ENCODE results near the gene TBX20. TPM values are rescaled to one million over a fixed set of nuclear protein-coding genes. Genes with fewer than 3 reads are reported as not detected.
"Not testable (repeated sequence)": the region's sequence is repeated elsewhere in the genome, so short reads cannot be mapped to it uniquely, and the experiment has no call there.

TBX20 gene
- total RNA-seq, 1 donor: not detected

- not testable (repeated sequence) for DNase-seq (ENCODE audit: insufficient read length, low spot score, missing footprints); H2AFZ ChIP-seq (ENCODE audit: low read length); H3K4me3 ChIP-seq (ENCODE audit: insufficient read depth, low read length); H3K36me3 ChIP-seq (ENCODE audit: insufficient read depth, low read length); H3K27me3 ChIP-seq (ENCODE audit: insufficient read depth, low read length); H3K9me3 ChIP-seq (ENCODE audit: low read depth, low read length); H3K79me2 ChIP-seq (ENCODE audit: insufficient read depth, low read length); H3K4me1 ChIP-seq (ENCODE audit: insufficient read depth, low read length); H3K4me2 ChIP-seq (ENCODE audit: insufficient read depth, low read length); H3K27ac ChIP-seq (ENCODE audit: low read depth, low read length); H4K20me1 ChIP-seq (ENCODE audit: insufficient read depth, low read length)
Observed at GRCh38 chr7:35227438-35227837, 26.5 kb downstream of the TBX20 start.

DNA sequence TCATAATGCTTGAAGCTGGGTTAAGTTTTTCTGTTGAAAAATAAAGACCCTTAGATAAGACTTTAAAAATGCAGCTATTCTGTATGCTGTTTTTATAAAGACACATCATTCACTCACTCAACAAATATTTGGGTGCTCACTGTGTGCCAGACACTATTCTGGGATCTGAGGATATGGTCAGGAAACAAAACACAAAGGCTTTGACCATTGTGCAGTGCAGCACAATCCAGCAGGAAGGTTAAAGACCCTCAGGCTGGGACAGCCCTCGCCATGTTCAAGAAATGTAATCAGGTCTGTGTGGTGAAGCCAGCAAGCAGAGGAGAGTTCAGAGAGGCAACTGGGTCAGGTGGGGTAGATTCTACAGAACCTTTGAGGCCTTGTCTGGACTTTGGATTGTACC lies 31.5 kb downstream of the TBX20 start:
- not testable (repeated sequence) for H3K36me3 ChIP-seq (ENCODE audit: insufficient read depth, low read length); DNase-seq (ENCODE audit: insufficient read length, low spot score, missing footprints); H3K27me3 ChIP-seq (ENCODE audit: insufficient read depth, low read length); H4K20me1 ChIP-seq (ENCODE audit: insufficient read depth, low read length); H3K9me3 ChIP-seq (ENCODE audit: low read depth, low read length); H3K4me2 ChIP-seq (ENCODE audit: insufficient read depth, low read length); H2AFZ ChIP-seq (ENCODE audit: low read length); H3K4me3 ChIP-seq (ENCODE audit: insufficient read depth, low read length); H3K27ac ChIP-seq (ENCODE audit: low read depth, low read length); H3K79me2 ChIP-seq (ENCODE audit: insufficient read depth, low read length); H3K4me1 ChIP-seq (ENCODE audit: insufficient read depth, low read length)

DNA sequence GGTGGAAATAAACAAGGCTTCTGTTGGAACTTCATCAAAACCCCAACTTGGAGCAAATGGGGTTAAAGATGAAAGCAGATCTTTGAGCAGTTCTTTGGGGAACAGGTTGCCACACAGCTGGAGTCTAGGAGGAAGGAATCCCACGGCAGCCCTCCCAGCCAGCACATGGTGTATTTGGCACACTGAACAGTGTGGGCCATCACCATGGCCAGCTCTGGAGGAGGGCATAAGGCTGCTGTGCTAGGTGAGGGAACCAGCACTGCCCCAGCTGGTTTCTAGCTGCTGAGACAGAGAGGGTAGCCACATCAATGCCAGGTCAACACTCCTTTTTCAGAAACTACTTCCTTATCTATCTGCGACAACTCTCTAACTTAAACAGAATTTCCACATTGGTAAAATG lies 33.7 kb downstream of the TBX20 start:
- H3K4me1 ChIP-seq (ENCODE audit: insufficient read depth, low read length); H3K36me3 ChIP-seq (ENCODE audit: insufficient read depth, low read length); H2AFZ ChIP-seq (ENCODE audit: low read length); H3K27ac ChIP-seq (ENCODE audit: low read depth, low read length); DNase-seq (ENCODE audit: insufficient read length, low spot score, missing footprints); H3K9me3 ChIP-seq (ENCODE audit: low read depth, low read length); H3K4me3 ChIP-seq (ENCODE audit: insufficient read depth, low read length); H3K79me2 ChIP-seq (ENCODE audit: insufficient read depth, low read length); H4K20me1 ChIP-seq (ENCODE audit: insufficient read depth, low read length); H3K4me2 ChIP-seq (ENCODE audit: insufficient read depth, low read length); H3K27me3 ChIP-seq (ENCODE audit: insufficient read depth, low read length): not testable (repeated sequence)

GRCh38 chr7:35216033-35216432 lies 37.9 kb downstream of the TBX20 start:
- H3K27me3 ChIP-seq (ENCODE audit: insufficient read depth, low read length); H3K9me3 ChIP-seq (ENCODE audit: low read depth, low read length); H3K4me2 ChIP-seq (ENCODE audit: insufficient read depth, low read length); DNase-seq (ENCODE audit: insufficient read length, low spot score, missing footprints); H3K4me3 ChIP-seq (ENCODE audit: insufficient read depth, low read length); H2AFZ ChIP-seq (ENCODE audit: low read length); H3K36me3 ChIP-seq (ENCODE audit: insufficient read depth, low read length); H4K20me1 ChIP-seq (ENCODE audit: insufficient read depth, low read length); H3K27ac ChIP-seq (ENCODE audit: low read depth, low read length); H3K79me2 ChIP-seq (ENCODE audit: insufficient read depth, low read length); H3K4me1 ChIP-seq (ENCODE audit: insufficient read depth, low read length): not testable (repeated sequence)

GRCh38 chr7:35215063-35215462 lies 38.8 kb downstream of the TBX20 start:
- not testable (repeated sequence) for H3K27me3 ChIP-seq (ENCODE audit: insufficient read depth, low read length); H3K9me3 ChIP-seq (ENCODE audit: low read depth, low read length); DNase-seq (ENCODE audit: insufficient read length, low spot score, missing footprints); H3K4me2 ChIP-seq (ENCODE audit: insufficient read depth, low read length); H3K36me3 ChIP-seq (ENCODE audit: insufficient read depth, low read length); H2AFZ ChIP-seq (ENCODE audit: low read length); H3K79me2 ChIP-seq (ENCODE audit: insufficient read depth, low read length); H3K27ac ChIP-seq (ENCODE audit: low read depth, low read length); H4K20me1 ChIP-seq (ENCODE audit: insufficient read depth, low read length); H3K4me3 ChIP-seq (ENCODE audit: insufficient read depth, low read length); H3K4me1 ChIP-seq (ENCODE audit: insufficient read depth, low read length)

GRCh38 chr7:35206924-35207323 lies 47.0 kb downstream of the TBX20 start:
- DNase-seq (ENCODE audit: insufficient read length, low spot score, missing footprints); H2AFZ ChIP-seq (ENCODE audit: low read length); H3K4me3 ChIP-seq (ENCODE audit: insufficient read depth, low read length); H4K20me1 ChIP-seq (ENCODE audit: insufficient read depth, low read length); H3K27ac ChIP-seq (ENCODE audit: low read depth, low read length); H3K79me2 ChIP-seq (ENCODE audit: insufficient read depth, low read length); H3K36me3 ChIP-seq (ENCODE audit: insufficient read depth, low read length); H3K4me2 ChIP-seq (ENCODE audit: insufficient read depth, low read length); H3K9me3 ChIP-seq (ENCODE audit: low read depth, low read length); H3K27me3 ChIP-seq (ENCODE audit: insufficient read depth, low read length); H3K4me1 ChIP-seq (ENCODE audit: insufficient read depth, low read length): not testable (repeated sequence)

GRCh38 chr7:35204850-35205249 lies 49.0 kb downstream of the TBX20 start:
- H3K4me1 ChIP-seq (ENCODE audit: insufficient read depth, low read length); H3K27me3 ChIP-seq (ENCODE audit: insufficient read depth, low read length); H3K4me3 ChIP-seq (ENCODE audit: insufficient read depth, low read length); H3K79me2 ChIP-seq (ENCODE audit: insufficient read depth, low read length); H4K20me1 ChIP-seq (ENCODE audit: insufficient read depth, low read length); DNase-seq (ENCODE audit: insufficient read length, low spot score, missing footprints); H3K36me3 ChIP-seq (ENCODE audit: insufficient read depth, low read length); H2AFZ ChIP-seq (ENCODE audit: low read length); H3K9me3 ChIP-seq (ENCODE audit: low read depth, low read length); H3K27ac ChIP-seq (ENCODE audit: low read depth, low read length); H3K4me2 ChIP-seq (ENCODE audit: insufficient read depth, low read length): not testable (repeated sequence)

GRCh38 chr7:35204031-35204430 lies 49.9 kb downstream of the TBX20 start:
- H2AFZ ChIP-seq (ENCODE audit: low read length); H3K4me1 ChIP-seq (ENCODE audit: insufficient read depth, low read length); H3K27me3 ChIP-seq (ENCODE audit: insufficient read depth, low read length); H4K20me1 ChIP-seq (ENCODE audit: insufficient read depth, low read length); H3K9me3 ChIP-seq (ENCODE audit: low read depth, low read length); DNase-seq (ENCODE audit: insufficient read length, low spot score, missing footprints); H3K4me2 ChIP-seq (ENCODE audit: insufficient read depth, low read length); H3K4me3 ChIP-seq (ENCODE audit: insufficient read depth, low read length); H3K27ac ChIP-seq (ENCODE audit: low read depth, low read length); H3K79me2 ChIP-seq (ENCODE audit: insufficient read depth, low read length); H3K36me3 ChIP-seq (ENCODE audit: insufficient read depth, low read length): not testable (repeated sequence)

DNA sequence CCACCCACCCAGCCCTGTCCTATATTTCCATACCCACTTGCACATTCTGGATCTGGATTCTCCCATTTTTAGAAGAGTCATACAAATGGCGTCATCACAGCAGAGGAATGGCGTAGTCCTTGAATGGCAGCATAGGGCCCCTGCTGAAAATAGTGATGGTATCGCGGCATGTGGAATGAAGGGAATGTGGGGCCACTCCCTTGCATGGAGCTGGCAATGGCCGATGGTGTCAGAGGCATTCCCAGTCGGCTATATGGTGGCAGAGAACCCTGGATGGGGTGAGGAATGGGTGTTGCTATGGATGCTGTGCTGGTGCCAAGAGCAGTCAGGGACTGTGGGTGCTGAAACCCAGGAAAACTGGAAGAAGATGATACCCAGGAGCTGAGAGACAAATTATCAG lies 51.5 kb downstream of the TBX20 start:
- not testable (repeated sequence) for H3K4me2 ChIP-seq (ENCODE audit: insufficient read depth, low read length); H3K27ac ChIP-seq (ENCODE audit: low read depth, low read length); H3K4me1 ChIP-seq (ENCODE audit: insufficient read depth, low read length); H3K79me2 ChIP-seq (ENCODE audit: insufficient read depth, low read length); H3K4me3 ChIP-seq (ENCODE audit: insufficient read depth, low read length); H3K27me3 ChIP-seq (ENCODE audit: insufficient read depth, low read length); H3K9me3 ChIP-seq (ENCODE audit: low read depth, low read length); H3K36me3 ChIP-seq (ENCODE audit: insufficient read depth, low read length); DNase-seq (ENCODE audit: insufficient read length, low spot score, missing footprints); H4K20me1 ChIP-seq (ENCODE audit: insufficient read depth, low read length); H2AFZ ChIP-seq (ENCODE audit: low read length)

Data from osteoblast (primary cell).